Measurements from ENCODE around the gene DIO3. TPM values are rescaled to one million over a fixed set of nuclear protein-coding genes. Genes with fewer than 3 reads are reported as not detected.
"Not testable (repeated sequence)": the region's sequence is repeated elsewhere in the genome, so short reads cannot be mapped to it uniquely, and the experiment has no call there.

DIO3 gene
- total RNA-seq, 3 donors from 2014 or later, result 1.3 to 5.1 (median 1.6) TPM

GRCh38 chr14:101571004-101571403 is 9.7 kb downstream of the DIO3 start:
- DNase-seq (ENCODE audit: low spot score in 2 of 2), result no peak
- Histone ChIP-seq H3K9me3 (no peaks in the 10 kb centered on the region), H3K4me1 (no peaks in the 10 kb centered on the region), H3K27me3 (peaks cover 0 to 14% of the 10 kb centered on the region in 2 donors), H3K36me3 (no peaks in the 10 kb centered on the region), H3K4me3 (no peak overlapping the region), H3K27ac (no peak overlapping the region)
- intact Hi-C loops (cut with DNase I; ENCODE audit: low total_unique reads), result no loop called here
- TF ChIP-seq POLR2A (IDR thresholded peaks at IDR 0.05) (no peak), CTCF (IDR thresholded peaks at IDR 0.05) (no peak), POLR2AphosphoS5 (IDR thresholded peaks at IDR 0.05) (no peak)

GRCh38 chr14:101572526-101572925 is 11.2 kb downstream of the DIO3 start:
- intact Hi-C loops (cut with DNase I; ENCODE audit: low total_unique reads); H3K4me3 ChIP-seq; H3K27me3 ChIP-seq; H3K27ac ChIP-seq; H3K4me1 ChIP-seq; H3K9me3 ChIP-seq; DNase-seq (ENCODE audit: low spot score in 2 of 2); H3K36me3 ChIP-seq: not testable (repeated sequence)

- Histone ChIP-seq H3K27ac (no peak overlapping the region), H3K4me3 (no peak overlapping the region), H3K36me3 (no peaks in the 10 kb centered on the region), H3K27me3 (no peaks in the 10 kb centered on the region), H3K4me1 (no peaks in the 10 kb centered on the region), H3K9me3 (no peaks in the 10 kb centered on the region)
- DNase-seq (ENCODE audit: low spot score in 2 of 2), result no peak
- no peak for TF ChIP-seq CTCF (IDR thresholded peaks at IDR 0.05)
- TF ChIP-seq POLR2AphosphoS5 (IDR thresholded peaks at IDR 0.05), result no peak
- no peak for TF ChIP-seq POLR2A (IDR thresholded peaks at IDR 0.05)
- intact Hi-C loops (cut with DNase I; ENCODE audit: low total_unique reads), result no loop called here
Measured at GRCh38 chr14:101573289-101573688, 12.0 kb downstream of the DIO3 start.

GRCh38 chr14:101575581-101575980 is 14.3 kb downstream of the DIO3 start:
- Histone ChIP-seq H3K27me3 (no peaks in the 10 kb centered on the region), H3K27ac (no peak overlapping the region), H3K9me3 (no peaks in the 10 kb centered on the region), H3K4me3 (no peak overlapping the region), H3K36me3 (no peaks in the 10 kb centered on the region), H3K4me1 (no peaks in the 10 kb centered on the region)
- TF ChIP-seq POLR2AphosphoS5 (IDR thresholded peaks at IDR 0.05) (no peak), POLR2A (IDR thresholded peaks at IDR 0.05) (no peak), CTCF (IDR thresholded peaks at IDR 0.05) (no peak)
- no peak for DNase-seq (ENCODE audit: low spot score in 2 of 2)
- intact Hi-C loops (cut with DNase I; ENCODE audit: low total_unique reads), result loop anchor here (5.0 kb wide), 1 partner anchor 538 kb away; no protein-coding TSS in a partner anchor

GRCh38 chr14:101577221-101577909 is 16.1 kb downstream of the DIO3 start:
- Histone ChIP-seq H3K4me1 (no peaks in the 10 kb centered on the region), H3K4me3 (no peak overlapping the region), H3K9me3 (no peaks in the 10 kb centered on the region), H3K27me3 (no peaks in the 10 kb centered on the region), H3K27ac (no peak overlapping the region), H3K36me3 (no peaks in the 10 kb centered on the region)
- no peak for DNase-seq (ENCODE audit: low spot score in 2 of 2)
- TF ChIP-seq POLR2AphosphoS5 (IDR thresholded peaks at IDR 0.05) (no peak), POLR2A (IDR thresholded peaks at IDR 0.05) (no peak), CTCF (IDR thresholded peaks at IDR 0.05) (no peak)
- intact Hi-C loops (cut with DNase I; ENCODE audit: low total_unique reads), result loop anchor here (5.0 kb wide), 1 partner anchor 540 kb away; no protein-coding TSS in a partner anchor

Measured in breast epithelium (tissue), 4 donors.